ENCODE data around the gene ZNF597. TPM values are rescaled to one million over a fixed set of nuclear protein-coding genes. Genes with fewer than 3 reads are reported as not detected.

ZNF597 gene, protein sequence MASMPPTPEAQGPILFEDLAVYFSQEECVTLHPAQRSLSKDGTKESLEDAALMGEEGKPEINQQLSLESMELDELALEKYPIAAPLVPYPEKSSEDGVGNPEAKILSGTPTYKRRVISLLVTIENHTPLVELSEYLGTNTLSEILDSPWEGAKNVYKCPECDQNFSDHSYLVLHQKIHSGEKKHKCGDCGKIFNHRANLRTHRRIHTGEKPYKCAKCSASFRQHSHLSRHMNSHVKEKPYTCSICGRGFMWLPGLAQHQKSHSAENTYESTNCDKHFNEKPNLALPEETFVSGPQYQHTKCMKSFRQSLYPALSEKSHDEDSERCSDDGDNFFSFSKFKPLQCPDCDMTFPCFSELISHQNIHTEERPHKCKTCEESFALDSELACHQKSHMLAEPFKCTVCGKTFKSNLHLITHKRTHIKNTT
- total RNA-seq, result 1.9 and 2.6 TPM in 2 replicates

DNA sequence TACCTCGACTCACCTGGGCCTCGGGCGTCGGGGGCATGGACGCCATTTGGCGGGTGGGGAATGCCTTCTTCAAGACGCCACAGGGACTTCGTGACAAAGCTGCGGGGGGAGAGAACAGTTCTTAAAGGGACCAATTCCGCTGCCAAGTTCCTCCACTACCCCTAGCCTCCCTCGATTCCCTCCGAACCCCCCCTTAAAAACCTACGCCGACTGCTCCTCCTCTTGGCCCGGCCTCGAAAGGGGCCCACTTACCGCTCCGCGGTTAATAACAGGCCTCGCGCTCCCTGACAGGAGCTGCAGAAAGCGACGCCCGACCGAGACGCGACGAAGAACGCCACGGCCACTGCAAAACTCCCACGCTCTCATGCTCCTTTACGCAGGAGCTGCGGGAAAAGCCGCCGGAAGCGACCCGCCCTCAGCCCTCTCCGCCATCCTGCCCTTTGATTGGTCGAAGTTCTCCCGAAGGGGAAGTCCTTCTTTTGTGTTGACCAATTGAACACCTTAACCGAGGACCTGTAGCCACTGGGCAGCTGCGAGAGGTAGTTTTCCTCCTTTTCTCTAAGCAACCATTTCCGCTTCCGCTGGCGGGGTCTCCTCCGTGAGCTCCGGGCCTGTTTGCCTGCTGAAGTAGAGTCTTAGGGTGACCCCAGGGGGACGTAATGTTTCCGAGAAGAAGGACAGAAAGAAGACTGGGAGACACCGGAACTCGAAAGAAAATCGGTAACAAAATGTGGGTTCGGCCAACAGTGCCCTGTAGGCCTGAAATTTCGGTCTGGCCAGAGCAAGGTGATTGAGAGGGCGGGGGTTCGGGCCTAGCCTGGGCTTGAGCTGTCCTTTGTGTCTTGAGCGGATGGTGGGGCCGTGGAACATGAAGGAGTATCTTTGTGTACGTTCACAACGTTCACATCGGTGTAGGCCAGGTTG is at the start of gene ZNF597, which contains the start of gene NAA60:
Gene ZNF597, minus strand, starts transcription at position 397 of the 924 bp plus-strand sequence. Its CDS starts 351 bp downstream, at position 46.
Gene NAA60, plus strand, starts transcription at position 573 of the 924 bp plus-strand sequence. CDS start 32,548 bp downstream, outside the sequence.

DNA sequence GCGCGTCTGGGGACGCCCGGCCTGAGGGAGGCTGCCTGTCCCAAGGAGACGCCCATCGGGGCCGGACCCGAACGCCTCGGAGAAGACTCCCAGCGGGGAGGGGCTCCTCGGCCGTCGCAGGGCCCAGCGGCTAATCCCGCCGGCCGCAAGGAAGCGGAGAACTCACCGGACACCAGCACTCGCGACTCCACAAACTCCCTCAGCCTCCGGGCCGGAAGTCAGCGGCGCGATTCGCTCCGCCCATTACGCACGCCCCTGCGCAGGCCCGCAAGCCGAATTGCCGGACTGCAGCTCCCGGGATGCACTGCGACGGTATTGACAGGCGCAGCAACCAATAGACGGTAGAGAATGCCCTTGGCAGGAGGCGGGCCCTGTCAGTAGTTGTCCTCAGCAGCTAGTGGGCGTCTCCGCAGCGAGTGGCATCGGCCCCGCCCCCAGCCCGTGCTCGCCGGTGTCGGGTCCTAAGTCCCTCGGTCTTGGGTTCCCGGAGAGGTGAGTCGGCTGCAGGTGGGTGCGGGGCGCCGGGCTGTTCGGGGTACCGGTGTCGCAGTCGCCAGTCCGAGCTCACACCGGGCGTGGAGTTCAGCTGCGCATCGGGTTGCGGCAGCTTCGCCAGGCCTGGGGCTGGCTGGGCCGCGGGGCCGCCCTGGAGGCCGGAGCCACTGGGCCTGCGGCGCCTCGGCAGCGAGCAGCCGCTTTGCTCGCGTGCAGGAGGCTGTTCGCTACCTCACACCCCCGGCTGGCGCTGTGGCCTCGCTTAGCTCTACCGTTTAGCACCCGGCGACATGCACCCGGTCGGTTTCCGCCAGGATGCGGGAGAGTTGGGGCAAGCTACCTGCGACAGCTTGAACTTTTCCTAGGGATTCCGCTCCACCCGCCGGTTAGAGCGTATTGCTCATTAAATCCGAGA is 42.3 kb downstream of the ZNF597 start, which contains the start of the genes ZNF174 and ZSCAN32:
Gene ZNF174, plus strand, starts transcription at position 437 of the 910 bp plus-strand sequence. CDS start 790 bp downstream, outside the sequence.
Gene ZSCAN32, minus strand, starts transcription at position 226 of the 910 bp plus-strand sequence. CDS start 3,447 bp downstream, outside the sequence.

Other genes with a start within 250 kb of the ZNF597 start
- 10.1 and 11.9 TPM in 2 replicates for gene ZNF200, start 208.3 kb downstream of the ZNF597 start, total RNA-seq
- not detected in 2 replicates for gene MEFV, start 186.9 kb downstream of the ZNF597 start, total RNA-seq
- 45.5 and 54.9 TPM in 2 replicates for gene ZNF263, start 160.0 kb downstream of the ZNF597 start, total RNA-seq
- 2.3 TPM in 2 replicates for gene TIGD7, start 138.1 kb downstream of the ZNF597 start, total RNA-seq
- 15.3 and 20.4 TPM in 2 replicates for gene ZNF75A, start 138.0 kb downstream of the ZNF597 start, total RNA-seq
- 0.15 TPM in 1 of 2 replicates, not detected in the other for gene OR2C1, start 87.6 kb downstream of the ZNF597 start, total RNA-seq
- gene ZSCAN32, start 42.5 kb downstream of the ZNF597 start, total RNA-seq, result 9.1 and 10.1 TPM in 2 replicates
- 4.3 and 4.9 TPM in 2 replicates for gene ZNF174, start 42.3 kb downstream of the ZNF597 start, total RNA-seq
- gene NAA60, start 176 bp upstream of the ZNF597 start, total RNA-seq, result 11.0 and 27.5 TPM in 2 replicates
- gene C16orf90, start 52.0 kb upstream of the ZNF597 start, total RNA-seq, result not detected in 2 replicates
- gene CLUAP1, start 57.5 kb upstream of the ZNF597 start, total RNA-seq, result 14.3 and 22.0 TPM in 2 replicates
- gene NLRC3, start 133.9 kb upstream of the ZNF597 start, total RNA-seq, result 2.9 and 10.4 TPM in 2 replicates
- gene SLX4, start 168.1 kb upstream of the ZNF597 start, total RNA-seq, result 2.6 and 2.9 TPM in 2 replicates
- gene DNASE1, start 211.2 kb upstream of the ZNF597 start, total RNA-seq, result 5.8 and 12.2 TPM in 2 replicates

All from epithelial cell of umbilical artery (primary cell).